Keratinocyte (primary cell): ENCODE measurements around the gene RECK. TPM values are rescaled to one million over a fixed set of nuclear protein-coding genes. Genes with fewer than 3 reads are reported as not detected.

ENCODE experiments used
- DNase-seq: peaks from one replicate; pipeline ENCODE4 v3.0.0-alpha.2; 2011; ENCODE audit warnings: low read depth, missing footprints, low spot score
- FAIRE-seq: peaks from 2 replicates; lab custom pipeline; 2011; peaks lifted over from hg19 to GRCh38; lab: Jason Lieb, UNC
- H2AFZ ChIP-seq: 2 replicates; pipeline ENCODE4 v1.6.0; 2012; ENCODE audit warnings: low read length, control low read depth, inconsistent platforms; ENCODE audit not compliant: control insufficient read depth
- H3K27ac ChIP-seq: 2 replicates; pipeline ENCODE4 v1.5.1; 2011; ENCODE audit warnings: low read length; ENCODE audit not compliant: control insufficient read depth, insufficient read depth
- H3K27me3 ChIP-seq: 3 replicates; pipeline ENCODE4 v1.6.0; 2011; ENCODE audit warnings: low read length; ENCODE audit not compliant: control insufficient read depth, insufficient read depth; ENCODE audit errors: extremely low read depth
- H3K36me3 ChIP-seq, 2 experiments: 2 replicates in 1 of 2; 3 replicates in 1 of 2; pipeline ENCODE4 v1.5.1; 2011; ENCODE audit warnings: low read length in 2 of 2, mild to moderate bottlenecking in 1 of 2; ENCODE audit not compliant: control insufficient read depth in 2 of 2, insufficient read depth in 2 of 2; ENCODE audit errors: extremely low read depth in 1 of 2
- H3K4me1 ChIP-seq: 3 replicates; pipeline ENCODE4 v1.5.1; 2011; ENCODE audit warnings: low read length; ENCODE audit not compliant: control insufficient read depth, insufficient read depth; ENCODE audit errors: extremely low read depth
- H3K4me2 ChIP-seq: 3 replicates; pipeline ENCODE4 v1.6.0; 2011; ENCODE audit warnings: low read depth, low read length; ENCODE audit not compliant: control insufficient read depth, insufficient read depth; ENCODE audit errors: extremely low read depth
- H3K4me3 ChIP-seq, 3 experiments: fragments of 200-600 bp in 1 of 3; sonication (generic) in 1 of 3; 2 replicates in 2 of 3; 3 replicates in 1 of 3; pipeline ENCODE4 v1.5.1; 2011 to 2016; ENCODE audit warnings: low read length in 3 of 3, mild to moderate bottlenecking in 3 of 3, control low read depth in 2 of 3, inconsistent platforms in 1 of 3, low read depth in 1 of 3, mixed read lengths in 1 of 3, mixed run types in 1 of 3, moderate library complexity in 1 of 3; ENCODE audit not compliant: control insufficient read depth in 2 of 3, insufficient read depth in 2 of 3; ENCODE audit errors: extremely low read depth in 1 of 3
- H3K79me2 ChIP-seq: 2 replicates; pipeline ENCODE4 v1.6.0; 2012; ENCODE audit warnings: low read length; ENCODE audit not compliant: control insufficient read depth, insufficient read depth
- H3K9ac ChIP-seq: 3 replicates; pipeline ENCODE4 v1.6.0; 2011; ENCODE audit warnings: low read length; ENCODE audit not compliant: control insufficient read depth, insufficient read depth; ENCODE audit errors: extremely low read depth
- H3K9me1 ChIP-seq: 3 replicates; pipeline ENCODE4 v1.6.0; 2011; ENCODE audit warnings: low read length; ENCODE audit not compliant: control insufficient read depth, insufficient read depth; ENCODE audit errors: extremely low read depth
- H3K9me3 ChIP-seq: 2 replicates; pipeline ENCODE4 v1.5.1; 2012; ENCODE audit warnings: low read depth, low read length; ENCODE audit not compliant: control insufficient read depth
- H4K20me1 ChIP-seq: 3 replicates; pipeline ENCODE4 v1.6.0; 2011; ENCODE audit warnings: low read length; ENCODE audit not compliant: control insufficient read depth, insufficient read depth; ENCODE audit errors: extremely low read depth
- EZH2 ChIP-seq: IDR thresholded peaks from one replicate; pipeline ENCODE4 v1.6.1; 2012; ENCODE audit warnings: inconsistent platforms, mild to moderate bottlenecking, low read length, moderate library complexity
- dilution Hi-C: fragments of 300-500 bp; cut with MboI; formaldehyde crosslinking; loops from one replicate; pipeline ENCODE4 v1.7.0; 2020; ENCODE audit warnings: low sequenced_read_pairs; ENCODE audit not compliant: extremely low pct_ligation_motif_present
- polyA plus RNA-seq, 5 experiments: library from polyadenylated mRNA; depleted of rRNA in 3 of 5; stranded (reverse) in 3 of 5; stranded (forward) in 1 of 5; unstranded in 1 of 5; fragments of >200 nt; gene quantifications; 1 replicate in 1 of 5; 2 replicates in 3 of 5; 3 replicates in 1 of 5; pipeline versions ENCODE4 v1.2.1 to v1.2.3, GENCODE V29; 2011 to 2012; ENCODE audit warnings: missing spikeins in 2 of 5, low read depth in 1 of 5, low replicate concordance in 1 of 5
- TF ChIP-seq, protein P1 (sequence below), 3 experiments: IDR thresholded peaks in 1 of 3; conservative IDR thresholded peaks in 1 of 3; optimal IDR thresholded peaks in 1 of 3; 2 replicates in 2 of 3; 3 replicates in 1 of 3; pipeline versions ENCODE3 to v1.5.1; 2011; ENCODE audit warnings: low read length in 3 of 3, mild to moderate bottlenecking in 3 of 3, moderate library complexity in 2 of 3, control low read depth in 1 of 3, inconsistent platforms in 1 of 3; ENCODE audit not compliant: insufficient read depth in 2 of 3; ENCODE audit errors: extremely low read depth in 1 of 3

The RECK gene
- polyA plus RNA-seq, 1 donor (not counting 4 experiments of a cell fraction or from before 2014, with no cell fraction given): 4.6 TPM

DNA sequence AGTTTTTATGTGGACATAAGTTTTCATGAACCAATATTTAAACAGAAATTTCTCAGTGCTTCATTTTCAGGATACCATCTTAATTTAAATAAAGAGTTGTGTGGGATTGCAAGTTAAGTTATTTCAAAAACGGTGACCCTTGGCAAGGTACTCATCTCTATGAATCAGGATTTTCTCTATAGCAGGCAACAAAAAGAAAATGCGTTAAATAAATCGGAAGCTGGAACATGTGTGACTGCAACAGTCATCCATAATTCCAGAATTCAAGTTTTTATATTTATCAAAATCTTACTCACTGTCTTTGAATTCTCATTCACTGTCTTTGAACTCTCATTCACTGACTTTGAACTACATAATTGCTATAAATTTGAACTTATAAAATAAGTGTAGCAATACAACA is 5.8 kb upstream of the RECK start:
- no peaks in the 10 kb centered on the region for H3K36me3 ChIP-seq
- no peaks in the 10 kb centered on the region for H4K20me1 ChIP-seq
- DNase-seq (no peak), FAIRE-seq (no peak)
- no peak overlapping the region for H3K4me2 ChIP-seq
- H3K9me3 ChIP-seq: no peaks in the 10 kb centered on the region
- no peak overlapping the region for H3K4me3 ChIP-seq
- peaks cover 21% of the 10 kb centered on the region for H3K4me1 ChIP-seq
- no peaks in the 10 kb centered on the region for H3K27me3 ChIP-seq
- dilution Hi-C loops: no loop called here
- no peak overlapping the region for H3K27ac ChIP-seq
- H3K79me2 ChIP-seq: no peaks in the 10 kb centered on the region
- no peak overlapping the region for H3K9ac ChIP-seq
- H3K9me1 ChIP-seq: no peaks in the 10 kb centered on the region
- no peak overlapping the region for H2AFZ ChIP-seq
- no peak for TF ChIP-seq EZH2
- TF ChIP-seq, protein P1, sequence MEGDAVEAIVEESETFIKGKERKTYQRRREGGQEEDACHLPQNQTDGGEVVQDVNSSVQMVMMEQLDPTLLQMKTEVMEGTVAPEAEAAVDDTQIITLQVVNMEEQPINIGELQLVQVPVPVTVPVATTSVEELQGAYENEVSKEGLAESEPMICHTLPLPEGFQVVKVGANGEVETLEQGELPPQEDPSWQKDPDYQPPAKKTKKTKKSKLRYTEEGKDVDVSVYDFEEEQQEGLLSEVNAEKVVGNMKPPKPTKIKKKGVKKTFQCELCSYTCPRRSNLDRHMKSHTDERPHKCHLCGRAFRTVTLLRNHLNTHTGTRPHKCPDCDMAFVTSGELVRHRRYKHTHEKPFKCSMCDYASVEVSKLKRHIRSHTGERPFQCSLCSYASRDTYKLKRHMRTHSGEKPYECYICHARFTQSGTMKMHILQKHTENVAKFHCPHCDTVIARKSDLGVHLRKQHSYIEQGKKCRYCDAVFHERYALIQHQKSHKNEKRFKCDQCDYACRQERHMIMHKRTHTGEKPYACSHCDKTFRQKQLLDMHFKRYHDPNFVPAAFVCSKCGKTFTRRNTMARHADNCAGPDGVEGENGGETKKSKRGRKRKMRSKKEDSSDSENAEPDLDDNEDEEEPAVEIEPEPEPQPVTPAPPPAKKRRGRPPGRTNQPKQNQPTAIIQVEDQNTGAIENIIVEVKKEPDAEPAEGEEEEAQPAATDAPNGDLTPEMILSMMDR (optimal IDR thresholded peaks at IDR 0.05 in 1 of 3, IDR thresholded peaks at IDR 0.05 in 1 of 3, conservative IDR thresholded peaks at IDR 0.05 in 1 of 3; ENCODE audit: extremely low read depth in 1 of 3, insufficient read depth in 2 of 3, low read length in 3 of 3): no peak

DNA sequence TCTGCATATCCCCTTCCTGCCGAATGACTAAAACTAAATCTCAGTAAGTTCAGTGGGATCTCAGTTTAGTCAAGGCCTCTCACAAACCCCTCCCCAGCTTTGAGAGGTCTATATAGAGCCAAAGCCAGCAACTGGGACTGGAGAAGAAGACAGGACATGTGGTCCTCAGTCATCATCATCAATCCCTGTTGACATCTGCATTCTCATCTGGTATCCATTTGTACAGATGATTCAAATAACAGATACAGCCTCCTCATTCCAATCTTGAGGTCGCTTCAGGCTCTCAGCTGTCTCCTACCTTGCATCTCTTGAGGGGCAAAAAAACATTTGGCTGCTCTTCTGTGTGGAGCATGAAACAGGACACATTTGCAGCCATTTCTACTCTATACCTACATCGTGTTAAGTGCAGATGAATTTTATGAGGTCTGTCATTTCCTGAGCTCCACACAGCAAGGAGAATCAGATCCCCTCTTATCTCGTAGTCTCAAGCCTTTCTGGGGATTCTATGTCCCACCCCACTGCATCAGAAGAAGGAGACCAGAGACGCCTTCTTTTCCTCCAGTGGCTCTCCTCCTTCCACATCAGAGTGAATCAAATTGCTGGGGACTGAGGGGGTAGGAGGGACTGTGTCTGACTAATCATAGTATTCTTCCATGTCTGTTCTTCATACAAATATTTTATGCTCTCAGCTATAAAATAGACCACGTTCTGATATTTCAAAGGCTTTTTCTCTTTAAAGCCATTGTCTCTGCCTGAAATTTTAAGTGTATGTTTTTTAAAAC is 4.7 kb upstream of the RECK start:
- dilution Hi-C loops: no loop called here
- DNase-seq (no peak), FAIRE-seq (no peak)
- Histone ChIP-seq H3K4me2 (no peak overlapping the region), H3K79me2 (no peaks in the 10 kb centered on the region), H4K20me1 (no peaks in the 10 kb centered on the region), H3K4me3 (no peak overlapping the region), H3K27ac (no peak overlapping the region), H3K9me1 (no peaks in the 10 kb centered on the region), H3K9me3 (no peaks in the 10 kb centered on the region), H3K27me3 (no peaks in the 10 kb centered on the region), H3K4me1 (peaks cover 16% of the 10 kb centered on the region), H3K9ac (no peak overlapping the region), H3K36me3 (no peaks in the 10 kb centered on the region), H2AFZ (no peak overlapping the region)
- TF ChIP-seq, protein P1 (optimal IDR thresholded peaks at IDR 0.05 in 1 of 3, IDR thresholded peaks at IDR 0.05 in 1 of 3, conservative IDR thresholded peaks at IDR 0.05 in 1 of 3; ENCODE audit: extremely low read depth in 1 of 3, insufficient read depth in 2 of 3, low read length in 3 of 3): no peak
- no peak for TF ChIP-seq EZH2
